GM21360 (cell line): ENCODE data around the gene AIM2.
"Not testable (repeated sequence)": the region's sequence is repeated elsewhere in the genome, so short reads cannot be mapped to it uniquely, and the experiment has no call there.

Experiments used
- ATAC-seq: cut with Tn5 transposase; IDR thresholded peaks from one replicate; pipeline ENCODE4 v1.9.1; 2021; ENCODE audit warnings: mild to moderate bottlenecking, moderate library complexity; ENCODE audit not compliant: unreplicated experiment

The AIM2 gene

GRCh38 chr1:159076438-159077119 lies at the start of gene AIM2:
TSS of gene AIM2 (minus strand) at chr1:159076766. CDS start at chr1:159073499, 3,267 bp downstream.
- peak; percentile 87 for ATAC-seq

DNA sequence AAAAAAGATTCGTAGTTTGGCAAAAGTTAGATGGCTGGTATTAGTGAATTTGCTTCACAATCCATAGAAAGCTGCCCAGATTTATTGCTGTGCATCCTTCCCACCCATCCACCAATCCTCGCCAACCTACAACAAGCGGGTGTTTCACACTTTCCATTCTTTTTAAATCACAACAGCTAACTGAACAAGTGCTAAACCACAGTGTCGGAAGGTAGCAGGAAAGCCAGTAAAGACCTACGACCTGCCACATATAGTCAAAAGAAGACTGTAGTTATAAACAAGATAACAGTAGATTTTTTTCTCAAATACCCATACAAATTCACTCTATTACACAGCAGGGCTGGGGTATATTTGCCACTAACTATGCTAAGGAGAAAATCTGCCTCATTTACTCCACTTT lies 47.0 kb upstream of the AIM2 start:
- no peak for ATAC-seq

- ATAC-seq: peak; percentile 82
Observed at GRCh38 chr1:159122005-159122621, 45.5 kb upstream of the AIM2 start.

GRCh38 chr1:159121526-159121925 lies 45.0 kb upstream of the AIM2 start:
- peak; percentile 76 for ATAC-seq

GRCh38 chr1:159120317-159120716 lies 43.8 kb upstream of the AIM2 start:
- no peak for ATAC-seq

- ATAC-seq: no peak
Observed at GRCh38 chr1:159113596-159114433, 37.2 kb upstream of the AIM2 start.

- not testable (repeated sequence) for ATAC-seq
Observed at GRCh38 chr1:159103021-159103420, 26.5 kb upstream of the AIM2 start.

DNA sequence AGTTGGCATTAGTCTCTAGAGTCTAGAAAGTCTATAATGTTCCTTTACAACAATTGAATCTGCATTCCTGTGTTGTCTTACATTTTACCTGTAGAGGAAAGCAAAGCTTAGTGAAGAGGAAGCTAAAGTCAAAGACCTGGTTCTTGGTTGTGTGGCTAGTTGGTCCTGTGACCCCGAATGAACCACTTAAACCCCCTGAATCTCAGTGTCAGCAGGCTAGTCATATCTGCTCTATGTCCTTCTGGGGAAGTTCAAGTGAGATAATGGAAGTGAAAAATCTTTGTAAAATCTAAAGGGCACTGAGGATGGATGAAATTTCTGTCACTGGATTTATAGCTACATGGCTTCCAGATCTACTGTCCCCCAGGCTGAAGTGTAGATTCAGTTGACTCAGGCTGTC lies 24.0 kb upstream of the AIM2 start:
- no peak for ATAC-seq

- ATAC-seq: no peak
Observed at GRCh38 chr1:159098596-159098995, 22.0 kb upstream of the AIM2 start.

GRCh38 chr1:159092036-159092760 lies 15.6 kb upstream of the AIM2 start:
- ATAC-seq: no peak

DNA sequence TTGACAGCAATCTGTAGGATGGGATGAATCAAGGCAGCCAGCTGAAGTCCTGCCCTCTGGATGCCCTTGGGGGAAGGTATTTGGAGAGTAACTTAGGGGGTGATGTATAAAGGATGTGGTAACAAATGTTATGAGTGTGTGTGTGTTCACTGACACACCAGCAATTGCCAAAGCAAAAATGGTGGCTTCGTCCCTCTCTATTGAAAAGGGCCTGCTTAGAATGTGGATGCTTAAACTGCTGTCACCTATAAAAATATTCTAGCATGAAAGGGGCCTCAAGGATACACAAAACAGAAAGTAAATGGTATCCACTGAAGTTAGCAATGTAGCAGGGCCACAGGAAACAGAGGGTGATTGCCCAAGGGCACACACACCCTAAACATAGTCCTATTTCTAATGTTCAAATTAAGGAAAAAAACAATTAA lies 15.1 kb upstream of the AIM2 start:
- ATAC-seq: no peak

DNA sequence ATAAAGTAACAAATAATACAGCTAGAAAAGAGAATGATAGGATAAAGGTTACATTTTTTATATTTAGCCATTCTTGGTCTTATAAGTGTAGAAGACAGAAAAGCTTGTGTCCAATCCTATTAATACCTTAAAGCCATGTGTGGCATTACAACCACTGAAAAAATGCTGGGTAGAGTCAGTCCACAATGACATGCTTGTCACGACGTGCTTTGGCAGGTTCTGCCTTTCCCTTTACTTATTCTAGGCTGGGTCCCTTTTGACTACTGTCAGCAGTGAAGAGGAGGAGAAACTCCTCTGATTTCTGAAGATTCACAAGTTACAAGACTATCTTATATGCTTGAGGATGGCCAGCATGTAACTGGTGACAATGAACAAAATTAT lies 14.6 kb upstream of the AIM2 start:
- no peak for ATAC-seq

- no peak for ATAC-seq
Observed at GRCh38 chr1:159090286-159091179, 14.0 kb upstream of the AIM2 start.

DNA sequence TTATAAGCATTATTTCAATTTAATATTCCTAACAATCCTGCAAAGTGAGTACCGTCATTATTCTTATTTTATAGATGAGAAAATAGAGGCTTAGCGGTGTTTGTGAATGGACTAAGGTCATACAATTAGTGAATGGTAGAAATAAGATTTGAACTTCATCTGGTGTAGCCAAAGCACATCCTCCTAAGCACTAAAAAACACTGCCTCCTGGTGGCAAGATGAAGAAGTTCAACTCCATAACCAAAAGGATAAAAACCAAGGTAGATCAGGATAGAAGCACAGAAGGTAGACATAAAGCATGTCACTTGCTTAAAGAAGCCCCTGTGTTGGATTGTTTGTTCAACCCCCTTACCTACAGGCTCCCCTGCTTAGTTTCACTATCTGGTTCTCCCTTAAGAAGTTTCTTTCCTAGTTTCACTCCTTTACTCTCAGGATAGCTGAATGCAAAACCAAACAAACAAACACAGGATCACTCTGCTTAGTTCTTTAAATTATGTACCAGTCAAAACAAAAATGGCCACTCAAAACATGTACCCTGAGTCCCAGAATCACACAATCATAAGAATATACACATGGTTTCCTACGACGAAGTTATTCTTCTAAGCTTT lies 12.7 kb upstream of the AIM2 start:
- ATAC-seq: no peak

GRCh38 chr1:159088546-159089183 lies 12.1 kb upstream of the AIM2 start:
- no peak for ATAC-seq

GRCh38 chr1:159088050-159088449 lies 11.5 kb upstream of the AIM2 start:
- no peak for ATAC-seq

DNA sequence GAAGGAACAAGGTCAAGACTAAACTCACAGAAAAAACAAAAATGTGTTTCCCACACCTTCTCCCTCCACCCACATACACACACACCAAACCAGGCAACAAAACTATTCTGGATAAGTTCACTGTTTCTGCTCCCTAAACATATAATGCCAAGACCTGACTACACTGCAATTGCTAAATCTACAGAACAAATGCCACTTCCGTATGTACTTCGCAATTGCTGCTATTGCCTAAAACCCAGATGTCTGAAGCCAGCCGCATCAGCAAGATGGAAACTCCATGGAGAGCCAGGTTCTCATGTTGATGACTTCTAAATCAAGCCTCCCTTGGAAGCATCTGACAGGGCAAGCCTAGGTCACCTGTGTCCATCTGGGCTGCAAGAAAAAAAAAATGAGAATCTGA lies 8.3 kb upstream of the AIM2 start:
- ATAC-seq: no peak

DNA sequence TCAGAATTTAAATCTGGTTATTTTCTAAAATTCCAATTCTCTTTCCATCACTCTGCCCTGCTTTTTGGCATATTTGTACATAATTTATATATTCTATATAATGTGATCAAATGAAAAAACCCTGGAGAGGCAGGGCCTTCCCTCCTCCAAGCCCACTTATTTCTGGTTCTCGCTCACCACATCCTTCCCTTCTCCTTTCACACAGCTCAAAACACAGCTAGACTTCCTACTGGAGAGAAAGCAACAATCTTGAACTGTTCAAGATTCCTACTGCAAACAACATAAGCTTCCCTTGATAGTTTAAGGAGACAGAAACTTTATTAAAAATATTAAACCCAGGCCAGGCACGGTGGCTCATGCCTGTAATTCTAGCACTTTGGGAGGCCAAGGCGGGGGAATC lies 7.6 kb upstream of the AIM2 start:
- no peak for ATAC-seq

DNA sequence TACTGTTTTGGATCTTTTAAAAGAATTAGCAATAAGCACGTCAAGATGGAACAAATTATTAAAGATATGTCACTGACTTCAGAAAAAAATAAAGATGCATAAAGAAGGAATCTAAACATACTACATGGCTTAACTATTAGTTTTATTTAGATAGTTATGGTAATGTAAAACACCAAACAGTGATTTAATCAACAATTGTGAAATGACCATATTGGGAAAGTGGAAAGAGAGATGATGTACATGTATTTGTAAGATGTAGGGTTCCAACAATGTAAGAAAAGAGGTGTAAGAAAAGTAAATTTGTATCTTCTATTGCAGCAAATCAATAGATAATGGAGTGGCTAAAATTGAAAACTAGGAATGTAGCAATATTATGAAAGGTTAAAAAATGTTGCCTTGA lies 6.4 kb upstream of the AIM2 start:
- no peak for ATAC-seq
